NCI-H1105 (cell line): ENCODE data around the gene GRM3.

Source experiments
- DNase-seq: peaks from one replicate; lab custom pipeline; 2025; lab: John Stamatoyannopoulos, UW

The GRM3 gene

GRCh38 chr7:86788948-86789347 lies 145.2 kb downstream of the GRM3 start:
- DNase-seq: no peak

DNA sequence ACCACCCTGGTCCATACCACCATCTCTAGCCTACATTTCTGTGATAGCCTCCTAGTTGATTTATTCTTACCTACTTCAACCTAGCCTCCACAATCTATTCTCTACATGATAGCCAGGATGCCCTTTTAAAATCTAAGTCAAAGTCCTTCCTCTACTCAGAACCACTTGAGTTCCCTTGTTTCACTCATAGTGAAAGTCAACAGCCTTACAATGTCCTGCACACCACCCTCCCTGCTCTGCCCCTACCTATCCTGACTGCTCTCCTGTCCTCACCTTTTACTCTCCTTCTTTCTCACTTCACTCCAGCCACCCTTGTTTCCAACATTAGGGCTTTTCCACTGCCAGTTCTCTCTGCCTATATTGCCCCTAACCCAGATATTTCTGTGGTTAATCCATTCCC lies 146.7 kb downstream of the GRM3 start:
- DNase-seq: no peak

DNA sequence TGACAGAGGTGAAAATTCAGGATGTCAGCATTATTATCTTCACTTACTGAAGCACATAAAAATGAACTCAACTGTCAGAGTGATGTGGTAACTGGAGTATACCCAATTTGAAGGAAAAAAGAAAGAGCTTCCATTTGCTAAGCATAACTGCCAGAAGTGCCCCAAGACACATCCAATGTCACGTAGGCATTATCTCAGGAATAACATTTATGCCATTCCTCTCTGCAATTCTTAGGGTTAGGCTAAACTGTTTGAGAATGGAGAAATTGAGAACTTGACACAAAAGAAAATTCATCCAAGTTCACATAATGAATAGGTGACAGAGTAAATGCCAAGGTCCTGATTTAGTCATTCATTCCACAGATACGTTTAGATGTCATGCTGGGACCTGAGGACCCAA lies 148.6 kb downstream of the GRM3 start:
- DNase-seq: no peak

GRCh38 chr7:86793136-86793535 lies 149.4 kb downstream of the GRM3 start:
- DNase-seq: no peak

DNA sequence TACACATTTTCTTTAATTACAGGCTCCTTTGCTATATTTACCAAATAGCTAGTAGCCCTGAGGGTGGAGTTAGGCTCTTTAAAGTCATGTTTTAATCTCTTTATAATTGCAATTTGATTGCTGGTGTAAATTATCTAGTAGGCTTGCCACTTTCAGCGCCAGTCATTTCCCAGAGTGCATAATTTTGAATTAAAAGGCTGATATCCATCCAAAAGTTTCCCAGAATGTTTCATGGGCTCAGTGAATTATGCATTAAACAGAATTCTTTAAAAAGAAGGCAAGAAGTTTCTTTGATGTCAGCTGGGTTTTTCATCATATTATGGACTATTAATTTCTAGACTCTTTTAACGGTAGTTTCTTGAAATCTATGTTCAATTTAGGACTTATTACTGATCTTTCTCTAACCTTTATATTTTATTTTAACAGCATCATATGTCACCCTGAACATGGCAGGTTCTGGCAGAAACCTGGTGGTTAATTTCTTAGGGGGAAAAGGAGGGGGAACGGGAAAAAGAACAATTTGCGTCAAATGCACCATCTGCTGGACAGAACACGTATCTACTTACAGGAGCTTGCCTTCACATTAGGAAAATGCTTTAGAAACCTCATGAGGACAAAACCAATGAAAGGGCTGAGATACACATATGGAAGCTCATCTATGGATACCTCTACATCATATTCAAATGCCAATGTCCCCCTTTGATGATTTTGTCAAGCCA lies 171.1 kb downstream of the GRM3 start:
- DNase-seq: peak; percentile 12

DNA sequence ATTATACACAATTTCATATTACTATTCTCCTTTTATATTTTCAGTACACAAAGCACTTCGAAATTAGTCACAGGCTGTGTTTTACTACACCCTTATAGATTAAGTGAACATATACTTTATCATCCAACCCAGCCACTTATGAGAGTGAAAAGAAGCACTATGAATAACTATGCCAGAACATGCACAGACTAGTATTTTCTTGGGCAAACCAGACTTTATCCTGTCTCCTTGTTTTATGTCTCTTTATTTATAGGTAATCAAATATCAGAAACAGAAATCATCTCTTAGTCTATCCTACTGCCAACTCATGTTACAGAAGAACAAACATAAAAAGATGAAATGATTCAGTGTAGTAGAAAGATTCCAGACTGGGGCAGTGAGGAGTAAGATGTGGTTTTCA lies 171.8 kb downstream of the GRM3 start:
- no peak for DNase-seq

DNA sequence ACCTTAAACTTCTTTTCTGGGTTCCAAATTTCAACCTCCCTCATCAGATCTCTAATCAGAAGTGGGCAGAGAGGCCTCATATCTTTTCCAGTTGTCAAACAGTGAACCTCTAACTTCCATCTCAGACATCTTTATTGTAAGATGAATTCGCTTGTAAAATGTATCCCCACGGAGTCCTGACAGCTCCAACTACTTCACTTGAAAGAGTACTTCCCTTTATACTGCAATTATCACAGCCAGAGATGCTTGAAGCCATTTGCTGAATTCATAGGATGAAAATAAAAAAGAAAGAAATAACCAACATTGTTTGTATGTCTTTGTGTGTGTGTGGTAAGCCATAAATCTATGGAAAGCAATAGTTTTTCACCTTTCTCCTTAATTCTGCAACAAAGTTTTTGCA lies 175.2 kb downstream of the GRM3 start:
- no peak for DNase-seq

GRCh38 chr7:86823769-86824168 lies 180.1 kb downstream of the GRM3 start:
- no peak for DNase-seq

GRCh38 chr7:86825264-86825663 lies 181.6 kb downstream of the GRM3 start:
- no peak for DNase-seq

- DNase-seq: no peak
These were observed 183.2 kb downstream of the GRM3 start for GRCh38 chr7:86826948-86827347.

- no peak for DNase-seq
These were observed 189.7 kb downstream of the GRM3 start for GRCh38 chr7:86833360-86833759.

DNA sequence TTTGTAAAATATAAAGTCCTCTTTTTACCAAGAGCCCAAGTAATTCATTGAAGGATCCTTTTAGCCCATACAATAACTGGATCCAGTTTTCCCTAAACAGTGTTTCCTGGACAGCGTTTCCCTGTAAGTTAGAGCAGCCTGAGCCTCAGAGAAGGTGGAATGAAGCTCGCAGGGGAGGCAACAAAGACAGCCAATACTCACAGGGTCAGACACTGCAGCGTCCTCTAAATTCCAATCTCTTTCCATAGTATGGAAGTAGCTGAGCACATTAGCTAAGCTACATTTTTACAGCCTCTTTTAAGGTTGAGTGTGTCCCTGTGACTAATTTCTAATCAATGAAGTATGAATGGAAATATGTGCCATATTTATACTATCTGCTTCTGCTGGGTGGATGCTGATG lies 193.5 kb downstream of the GRM3 start:
- DNase-seq: no peak

- DNase-seq: no peak
These were observed 200.9 kb downstream of the GRM3 start for GRCh38 chr7:86844608-86845007.

DNA sequence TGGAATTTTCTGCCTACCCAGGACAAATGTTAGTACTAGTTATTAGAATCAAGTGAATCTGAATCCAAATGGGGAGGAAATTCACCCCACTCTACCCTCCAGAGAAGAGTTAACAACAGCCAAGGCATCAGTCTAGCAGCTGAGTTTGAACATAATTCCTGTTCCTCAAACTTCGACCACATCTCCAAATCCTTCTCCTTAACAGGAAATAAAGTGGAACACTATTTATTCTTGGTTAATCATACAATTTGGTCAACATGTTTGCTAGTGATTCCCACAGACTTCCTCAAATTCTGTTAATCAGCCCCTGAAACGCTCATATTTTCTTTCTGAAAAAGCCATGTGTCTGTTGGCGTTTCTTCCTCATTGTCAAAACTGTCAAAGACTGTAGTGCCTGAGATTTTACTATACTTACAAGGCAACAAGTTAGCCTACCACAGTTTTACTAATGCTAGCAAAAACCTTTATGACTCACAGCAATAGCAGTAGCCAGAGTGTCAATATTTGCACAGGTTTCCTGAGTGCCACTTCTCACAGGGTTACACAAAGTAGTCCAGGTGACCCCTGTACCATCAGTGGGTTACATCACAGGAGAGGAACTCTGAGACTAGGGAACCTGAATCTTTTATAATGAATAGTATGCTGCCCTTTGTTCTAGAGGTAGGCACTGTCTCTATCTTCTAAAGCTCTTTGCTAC lies 202.9 kb downstream of the GRM3 start:
- DNase-seq: peak; percentile 11

DNA sequence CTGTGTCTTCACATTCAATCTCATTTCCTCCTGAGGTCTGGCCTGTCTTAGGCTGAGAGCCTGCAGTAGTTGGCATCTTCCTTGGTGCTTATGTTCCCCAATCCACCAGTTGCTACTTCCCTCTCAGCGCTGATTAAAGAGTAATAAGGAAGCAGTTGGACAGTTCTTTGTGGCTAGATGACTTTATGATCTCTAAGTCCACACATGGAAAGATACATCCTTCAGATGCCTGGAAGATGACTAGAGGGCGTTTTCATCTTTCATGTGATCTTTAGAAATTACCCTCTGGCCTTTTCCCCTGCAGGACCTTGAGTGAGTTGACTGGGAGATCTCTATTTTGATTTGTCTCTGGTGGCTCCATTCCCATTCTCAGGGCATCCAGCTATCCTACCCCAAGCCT lies 204.5 kb downstream of the GRM3 start:
- DNase-seq: no peak

- DNase-seq: no peak
These were observed 207.9 kb downstream of the GRM3 start for GRCh38 chr7:86851566-86851965.

DNA sequence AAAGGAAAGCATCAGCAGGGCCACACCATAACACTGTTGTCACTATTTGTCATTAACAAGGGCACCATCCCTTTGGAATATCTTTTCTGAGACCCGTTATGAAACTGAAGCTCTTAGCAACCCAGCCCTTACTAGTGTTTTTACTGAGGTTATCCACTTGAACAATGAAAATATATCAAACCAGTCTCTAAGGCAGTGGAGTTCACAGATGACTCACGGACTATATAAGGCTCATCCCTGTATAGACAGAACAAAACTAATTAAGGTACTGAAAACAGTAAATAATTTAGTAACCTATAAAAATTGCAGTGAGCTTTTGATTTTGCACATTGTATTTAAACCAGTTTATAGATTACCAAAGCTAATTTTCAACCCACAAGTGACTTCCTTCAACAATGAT lies 219.7 kb downstream of the GRM3 start:
- no peak for DNase-seq

DNA sequence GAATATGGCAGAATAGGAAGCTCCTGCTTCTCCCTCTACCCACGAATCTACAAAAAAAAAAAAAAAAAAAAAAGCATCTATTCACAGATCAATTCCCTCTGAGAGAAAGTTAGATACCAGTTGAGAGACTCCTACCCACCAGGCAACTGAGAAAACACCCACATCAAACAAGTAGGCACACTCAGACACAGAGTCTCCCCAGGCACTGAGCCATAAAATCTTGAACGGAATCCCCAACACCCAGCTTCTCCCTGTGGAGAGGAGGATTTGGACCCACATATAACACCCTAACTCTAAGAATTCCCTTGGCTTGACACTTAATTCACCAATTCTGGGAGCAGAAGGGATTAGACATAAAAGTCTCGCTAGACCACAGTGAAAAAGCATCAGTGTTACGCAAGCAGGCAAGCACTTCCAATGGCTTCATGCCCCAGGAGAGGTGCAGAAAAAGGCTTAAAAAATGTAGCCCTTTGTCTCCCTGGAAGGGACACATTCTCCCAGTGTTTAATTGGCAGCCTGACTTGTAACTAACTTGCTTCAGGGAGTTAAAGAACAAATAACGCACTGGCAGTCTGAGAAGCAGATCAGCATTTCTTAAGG lies 223.6 kb downstream of the GRM3 start:
- no peak for DNase-seq

GRCh38 chr7:86876146-86876545 lies 232.4 kb downstream of the GRM3 start:
- no peak for DNase-seq

GRCh38 chr7:86884152-86884551 lies 240.4 kb downstream of the GRM3 start:
- DNase-seq: no peak

DNA sequence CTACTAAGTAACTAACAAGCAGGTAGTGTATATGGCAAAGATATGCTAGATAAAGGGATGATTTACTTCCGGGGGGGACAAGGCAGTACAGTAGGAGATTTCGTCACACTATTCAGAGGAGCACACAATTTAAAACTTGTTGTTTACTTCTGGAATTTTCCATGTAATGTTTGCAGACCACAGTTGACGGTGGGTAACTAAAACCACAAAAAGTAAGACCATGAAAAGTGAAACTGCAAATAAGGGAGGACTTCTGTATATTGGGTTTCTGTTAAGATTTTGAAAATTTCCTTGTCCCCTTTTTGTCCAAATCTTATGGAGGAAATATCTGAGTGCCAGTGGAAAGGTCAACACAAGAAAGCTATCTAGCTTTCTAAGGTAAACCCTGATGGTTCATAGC lies 245.8 kb downstream of the GRM3 start:
- no peak for DNase-seq

DNA sequence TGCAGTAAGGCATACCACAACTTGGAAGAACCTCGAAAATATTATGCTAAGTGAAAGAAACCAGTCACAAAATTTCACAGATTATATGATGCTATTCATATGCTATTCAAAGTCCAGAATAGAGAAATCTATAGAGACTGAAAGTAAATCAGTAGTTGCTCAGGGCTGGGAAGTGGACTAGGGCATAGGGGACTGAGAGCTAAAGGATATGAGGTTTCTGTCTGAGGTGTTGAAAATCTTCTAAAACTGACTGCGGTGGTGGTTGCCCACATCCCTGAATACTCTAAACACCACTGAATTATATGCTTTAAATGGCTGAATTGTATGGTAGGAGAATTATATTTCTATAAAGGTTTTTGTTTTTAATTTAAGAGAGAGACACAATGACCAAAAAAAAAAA lies 254.5 kb downstream of the GRM3 start:
- no peak for DNase-seq

- no peak for DNase-seq
These were observed 257.2 kb downstream of the GRM3 start for GRCh38 chr7:86900886-86901285.
